NCI-H1436 (cell line): ENCODE data around the gene ZNF101.
A peak's percentile ranks its signal among the peaks of the same experiment; 100 is the strongest.
"Not testable (repeated sequence)": the region's sequence is repeated elsewhere in the genome, so short reads cannot be mapped to it uniquely, and the experiment has no call there.

ENCODE experiments used
- DNase-seq: peaks from one replicate; lab custom pipeline; 2025; lab: John Stamatoyannopoulos, UW

ZNF101 gene

DNA sequence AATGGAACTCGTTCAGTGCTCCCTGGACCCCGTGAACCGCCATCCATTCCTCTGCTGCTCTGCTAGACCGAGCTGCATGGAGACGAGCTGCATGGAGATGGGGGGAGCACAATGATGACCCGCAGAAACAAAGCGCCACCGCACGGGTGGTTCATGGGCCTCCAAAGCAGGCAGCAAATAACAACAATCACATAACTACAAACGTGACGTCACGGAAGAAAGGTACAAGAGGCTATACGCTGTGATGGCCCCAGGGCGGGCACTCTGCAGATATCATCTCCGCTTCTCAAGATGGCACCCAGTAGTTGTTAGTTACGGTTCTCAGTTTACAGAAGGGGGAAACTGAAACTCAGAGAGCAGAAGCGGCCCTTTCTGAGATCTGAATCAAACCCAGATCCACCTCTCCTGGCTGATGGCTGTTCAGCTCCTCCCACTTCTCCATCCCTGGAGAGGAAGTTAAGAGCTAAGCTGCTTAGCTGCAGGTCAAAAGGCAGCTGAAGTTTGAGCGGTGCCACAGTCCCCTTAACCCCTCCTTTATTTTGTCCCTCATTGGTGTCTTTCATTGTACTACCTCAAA lies 6.9 kb upstream of the ZNF101 start:
- no peak for DNase-seq

DNA sequence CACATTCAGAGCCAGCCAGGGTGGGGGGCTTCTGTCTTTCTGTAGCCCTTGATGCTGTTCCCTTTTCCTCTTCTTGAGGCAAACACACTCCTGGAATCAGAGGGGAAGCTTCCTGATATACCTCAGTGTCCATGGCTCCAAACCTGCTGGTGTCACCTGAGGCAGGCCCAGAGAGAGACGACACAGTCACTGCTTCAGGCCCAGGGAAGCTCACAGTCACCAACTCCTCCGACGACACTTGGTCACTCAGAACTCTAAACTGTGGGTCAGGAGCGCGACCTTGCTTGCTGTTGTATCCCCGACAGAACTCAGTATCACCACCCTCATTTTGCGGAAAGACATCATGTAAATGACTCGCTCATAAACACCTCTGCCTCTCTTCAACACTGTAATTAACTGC lies 6.3 kb upstream of the ZNF101 start:
- DNase-seq = no peak

DNA sequence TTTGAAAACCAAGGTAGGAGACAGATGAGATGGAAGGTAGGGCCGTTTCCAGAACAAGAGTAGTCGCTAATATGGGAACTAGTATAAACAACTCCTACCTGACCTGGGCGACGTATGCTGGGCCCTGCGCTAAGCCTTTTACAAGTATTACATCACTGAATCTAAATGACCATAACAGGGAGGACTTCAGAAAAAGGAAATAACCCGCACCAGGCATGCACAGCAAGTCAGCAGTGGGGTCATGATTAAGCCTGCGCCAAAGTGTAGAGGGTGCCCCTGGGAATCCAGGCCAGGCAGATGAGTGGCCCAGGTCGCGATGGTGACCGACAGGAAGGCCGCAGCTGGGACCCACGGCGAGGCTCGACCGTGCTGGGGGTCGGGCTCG lies 5.8 kb upstream of the ZNF101 start:
- DNase-seq = no peak

DNA sequence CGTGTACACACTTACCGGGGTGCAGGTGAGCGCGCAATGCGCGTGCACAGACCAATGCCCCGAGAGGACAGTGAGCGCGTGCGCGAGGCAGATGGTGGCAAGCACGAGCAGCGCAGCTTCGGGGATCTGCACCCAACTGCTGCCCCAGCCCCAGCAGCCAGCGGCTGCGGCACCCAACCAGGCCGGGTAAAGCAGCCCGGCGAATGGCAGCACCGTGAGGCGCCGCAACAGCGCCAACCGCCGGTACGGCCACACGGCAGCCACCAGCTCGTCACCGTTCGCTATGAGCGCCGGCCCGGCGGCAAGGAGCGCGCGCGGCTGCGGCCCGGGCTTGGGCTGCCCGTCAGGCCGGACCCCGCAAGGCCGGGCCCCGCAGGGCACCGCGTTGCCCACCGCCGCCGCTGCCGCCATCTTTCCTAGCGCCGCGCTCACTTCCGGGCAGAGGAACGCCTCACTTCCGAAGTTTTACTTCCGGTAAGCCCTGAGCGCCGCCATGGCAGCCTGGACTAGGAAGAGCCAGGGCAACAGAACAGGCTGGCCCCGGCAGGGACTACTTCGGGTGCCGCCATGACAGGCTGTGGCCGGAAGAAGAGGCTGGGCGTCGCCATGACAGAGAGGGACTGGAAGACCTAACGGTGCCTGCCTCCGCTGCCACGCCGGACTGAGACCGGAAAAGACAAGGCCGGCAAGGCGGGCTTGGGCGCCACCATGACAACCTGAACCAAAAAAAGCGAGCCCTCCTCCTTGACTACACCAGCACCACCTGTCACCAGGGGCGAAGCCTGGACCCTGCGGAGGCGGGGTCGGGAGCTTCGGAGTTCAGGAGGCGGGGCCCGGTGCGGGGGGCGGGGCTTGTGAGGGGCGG lies 5.2 kb upstream of the ZNF101 start, which contains the start of gene ATP13A1:
ATP13A1 (minus strand) TSS at position 421 of the 865 bp plus-strand sequence; CDS start at position 411, 10 bp downstream.
- DNase-seq = peak; percentile 94

DNA sequence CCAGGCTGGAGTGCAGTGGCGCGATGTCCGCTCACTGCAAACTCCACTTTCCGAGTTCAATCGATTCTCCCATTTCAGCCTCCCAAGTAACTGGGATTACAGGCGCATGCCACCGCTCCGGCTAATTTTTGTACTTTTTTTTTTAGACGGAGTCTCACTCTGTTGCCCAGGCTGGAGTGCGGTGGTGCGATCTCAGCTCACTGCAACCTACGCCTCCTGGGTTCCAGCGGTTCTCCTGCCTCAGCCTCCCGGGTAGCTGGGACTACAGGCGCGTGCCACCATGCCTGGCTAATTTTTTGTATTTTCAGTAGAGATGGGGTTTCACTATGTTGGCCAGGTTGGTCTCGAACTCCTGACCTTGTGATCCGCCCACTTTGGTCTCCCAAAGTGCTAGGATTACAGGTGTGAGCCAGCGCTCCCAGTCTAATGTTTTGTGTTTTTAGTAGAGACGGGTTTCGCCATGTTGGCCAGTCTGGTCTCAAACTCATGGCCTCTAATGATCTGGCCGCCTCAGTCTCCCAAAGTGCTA lies 3.2 kb upstream of the ZNF101 start:
- DNase-seq = not testable (repeated sequence)

DNA sequence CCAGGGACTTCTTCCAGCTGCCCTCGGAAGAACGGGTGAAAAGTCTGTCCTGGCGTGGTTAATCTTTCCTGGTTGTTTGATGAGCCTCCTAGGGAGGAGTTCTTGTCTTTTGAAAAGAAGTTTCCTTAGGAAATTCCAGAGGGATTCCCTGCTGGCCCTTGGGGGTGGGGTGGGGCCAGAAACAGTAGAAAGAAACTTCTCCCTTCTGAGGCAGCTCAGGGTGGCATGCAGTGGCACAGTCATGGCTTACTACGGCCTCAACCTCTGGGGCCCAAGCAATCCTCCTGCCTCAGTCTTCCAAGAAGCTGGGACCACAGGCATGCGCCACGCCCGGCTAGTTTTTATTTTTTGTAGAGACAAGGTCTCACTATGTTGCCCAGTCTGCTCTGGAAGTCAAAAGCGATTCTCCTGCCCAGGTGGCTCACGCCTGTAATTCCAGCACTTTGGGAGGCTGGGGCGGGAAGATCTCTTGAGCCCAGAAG lies 1.5 kb downstream of the ZNF101 start:
- DNase-seq = no peak

DNA sequence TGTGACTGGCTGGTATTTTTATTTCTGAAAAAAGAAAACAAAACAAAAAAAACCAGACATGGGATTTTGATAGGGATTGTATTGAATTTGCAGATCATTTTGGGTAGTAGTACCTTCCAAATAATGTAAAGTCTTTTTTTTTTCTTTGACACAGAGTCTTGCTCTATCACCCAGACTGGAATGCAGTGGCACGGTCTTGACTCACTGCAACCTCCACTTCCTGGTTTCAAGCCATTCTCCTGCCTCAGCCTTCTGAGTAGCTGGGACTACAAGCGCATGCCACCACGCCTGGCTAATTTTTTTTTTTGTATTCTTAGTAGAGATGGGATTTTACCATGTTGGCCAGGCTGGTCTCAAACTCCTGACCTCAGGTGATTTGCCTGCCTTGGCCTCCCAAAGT lies 4.2 kb downstream of the ZNF101 start:
- DNase-seq = no peak

DNA sequence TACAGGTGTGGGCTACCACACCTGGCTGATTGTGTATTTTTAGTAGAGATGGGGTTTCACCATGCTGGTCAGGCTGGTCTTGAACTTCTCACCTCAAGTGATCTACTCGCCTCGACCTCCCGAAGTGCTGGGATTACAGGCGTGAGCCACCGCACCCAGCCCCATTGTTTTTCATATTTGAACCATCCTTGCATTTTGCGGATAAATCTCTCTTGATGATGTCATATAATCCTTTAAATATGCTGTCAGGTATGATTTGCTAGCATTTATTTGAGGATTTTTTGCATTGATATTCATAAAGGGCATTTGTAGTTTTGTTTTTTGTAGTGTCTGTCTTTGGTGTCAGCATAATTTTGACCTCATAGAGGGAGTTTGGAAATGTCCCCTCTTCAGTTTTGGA lies 5.7 kb downstream of the ZNF101 start:
- no peak for DNase-seq

DNA sequence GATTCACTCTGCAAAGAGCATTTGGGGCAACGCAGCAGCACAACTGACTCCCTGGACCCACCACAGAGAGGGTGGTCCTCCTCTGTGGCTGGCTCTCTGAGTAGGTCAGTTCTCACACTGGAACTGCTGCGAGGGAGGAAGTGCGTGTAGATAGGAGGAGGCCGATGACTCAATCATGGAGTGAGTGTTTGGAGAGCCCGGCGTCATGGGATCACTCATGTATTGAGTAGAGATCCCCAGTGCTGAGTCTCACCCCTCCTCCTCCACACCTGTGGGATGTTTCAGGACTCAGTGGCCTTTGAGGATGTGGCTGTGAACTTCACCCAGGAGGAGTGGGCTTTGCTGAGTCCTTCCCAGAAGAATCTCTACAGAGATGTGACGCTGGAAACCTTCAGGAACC lies 8.9 kb downstream of the ZNF101 start:
- DNase-seq = no peak

DNA sequence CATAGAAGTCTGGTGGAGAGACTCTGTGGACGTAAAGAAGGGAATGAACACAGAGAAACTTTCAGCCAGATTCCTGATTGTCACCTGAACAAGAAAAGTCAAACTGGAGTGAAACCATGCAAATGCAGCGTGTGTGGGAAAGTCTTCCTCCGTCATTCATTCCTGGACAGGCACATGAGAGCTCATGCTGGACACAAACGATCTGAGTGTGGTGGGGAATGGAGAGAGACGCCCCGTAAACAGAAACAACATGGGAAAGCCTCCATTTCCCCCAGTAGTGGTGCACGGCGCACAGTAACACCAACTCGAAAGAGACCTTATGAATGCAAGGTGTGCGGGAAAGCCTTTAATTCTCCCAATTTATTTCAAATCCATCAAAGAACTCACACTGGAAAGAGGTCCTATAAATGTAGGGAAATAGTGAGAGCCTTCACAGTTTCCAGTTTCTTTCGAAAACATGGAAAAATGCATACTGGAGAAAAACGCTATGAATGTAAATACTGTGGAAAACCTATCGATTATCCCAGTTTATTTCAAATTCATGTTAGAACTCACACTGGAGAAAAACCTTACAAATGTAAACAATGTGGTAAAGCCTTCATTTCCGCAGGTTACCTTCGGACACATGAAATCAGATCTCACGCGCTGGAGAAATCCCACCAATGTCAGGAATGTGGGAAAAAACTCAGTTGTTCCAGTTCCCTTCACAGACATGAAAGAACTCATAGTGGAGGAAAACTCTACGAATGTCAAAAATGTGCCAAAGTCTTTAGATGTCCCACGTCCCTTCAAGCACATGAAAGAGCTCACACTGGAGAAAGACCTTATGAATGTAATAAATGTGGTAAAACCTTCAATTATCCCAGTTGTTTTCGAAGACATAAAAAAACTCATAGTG lies 10.8 kb downstream of the ZNF101 start:
- no peak for DNase-seq

DNA sequence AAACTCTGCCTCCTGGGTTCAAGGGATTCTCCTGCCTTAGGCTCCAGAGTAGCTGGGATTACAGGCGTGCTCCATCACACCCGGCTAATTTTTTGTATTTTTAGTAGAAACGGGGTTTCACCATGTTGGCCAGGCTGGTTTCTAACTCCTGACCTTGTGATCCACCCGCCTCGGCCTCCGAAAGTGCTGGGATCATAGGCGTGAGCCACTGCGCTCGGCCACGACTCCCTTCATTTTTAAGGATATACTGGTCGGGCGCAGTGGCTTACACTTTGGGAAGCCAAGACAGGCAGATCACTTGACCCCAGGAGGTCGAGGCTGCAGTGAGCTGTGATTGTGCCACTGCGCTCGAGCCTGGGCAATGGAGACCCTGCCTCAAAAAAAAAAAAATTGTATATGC lies 17.5 kb downstream of the ZNF101 start:
- not testable (repeated sequence) for DNase-seq

DNA sequence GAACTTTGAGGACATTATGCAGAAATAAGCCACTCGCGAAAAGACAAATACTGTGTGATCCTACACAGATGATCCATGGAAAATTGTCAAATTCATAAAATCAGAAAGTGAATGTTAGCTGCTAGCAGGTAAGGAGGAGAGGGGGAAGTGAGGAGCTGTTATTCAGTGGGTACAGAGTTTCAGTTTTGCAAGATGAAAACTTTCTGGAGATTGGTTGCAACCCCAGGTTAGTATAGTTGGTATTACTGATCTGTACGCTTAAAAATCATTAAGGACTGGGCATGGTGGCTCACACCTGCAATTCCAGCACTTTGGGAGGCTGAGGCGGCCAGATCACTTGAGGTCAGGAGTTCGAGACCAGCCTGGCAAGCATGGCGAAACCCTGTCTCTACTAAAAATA lies 17.9 kb downstream of the ZNF101 start:
- no peak for DNase-seq

DNA sequence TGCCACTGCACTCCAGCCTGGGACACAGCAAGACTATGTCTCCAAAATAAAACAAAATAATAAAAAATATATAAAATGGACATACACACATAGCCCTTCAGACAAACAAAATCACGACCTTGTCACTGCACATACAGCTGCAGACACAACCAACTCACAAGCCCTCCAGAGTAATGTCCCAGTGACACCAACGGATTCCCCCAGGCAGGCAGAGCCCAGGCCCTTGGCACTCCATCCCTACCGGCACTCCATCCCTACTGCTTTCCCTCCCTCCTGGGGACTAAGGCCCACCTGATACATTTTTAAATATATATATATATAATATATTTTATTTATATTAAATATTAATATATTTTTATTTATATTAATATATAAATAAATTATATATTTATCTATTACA lies 18.5 kb downstream of the ZNF101 start:
- no peak for DNase-seq

DNA sequence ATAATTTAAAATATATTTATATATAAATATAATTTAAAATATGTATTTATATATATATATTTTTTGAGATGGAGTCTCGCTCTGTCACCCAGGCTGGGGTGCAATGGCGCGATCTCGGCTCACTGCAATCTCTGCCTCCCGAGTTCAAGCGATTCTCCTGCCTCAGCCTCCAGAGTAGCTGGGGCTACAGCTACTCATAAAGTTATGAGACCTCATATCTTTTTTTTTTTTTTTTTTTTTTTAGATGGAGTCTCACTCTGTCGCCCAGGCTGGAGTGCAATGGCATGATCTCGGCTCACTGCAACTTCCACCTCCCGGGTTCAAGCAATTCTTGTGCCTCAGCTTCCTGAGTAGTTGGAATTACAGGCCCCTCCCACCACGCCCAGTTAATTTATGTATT lies 20.4 kb downstream of the ZNF101 start:
- DNase-seq = not testable (repeated sequence)

DNA sequence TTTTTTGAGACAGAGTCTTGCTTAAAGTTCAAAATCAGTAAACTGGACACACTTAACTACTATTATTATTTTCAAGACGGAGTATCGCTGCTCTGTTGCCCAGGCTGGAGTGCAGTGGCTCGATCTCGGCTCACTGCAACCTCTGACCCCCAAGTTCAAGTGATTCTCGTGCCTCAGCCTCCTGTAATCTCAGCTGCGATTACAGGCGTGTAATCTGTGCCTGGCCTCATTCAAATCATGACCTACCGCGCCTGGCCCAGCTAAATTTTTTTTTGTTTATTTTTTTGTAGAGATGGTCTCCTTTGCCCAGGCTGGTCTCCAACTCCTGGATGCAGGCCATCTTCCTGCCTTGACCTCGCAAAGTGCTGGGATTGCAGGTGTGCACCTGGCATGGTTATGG lies 23.0 kb downstream of the ZNF101 start:
- DNase-seq = no peak

DNA sequence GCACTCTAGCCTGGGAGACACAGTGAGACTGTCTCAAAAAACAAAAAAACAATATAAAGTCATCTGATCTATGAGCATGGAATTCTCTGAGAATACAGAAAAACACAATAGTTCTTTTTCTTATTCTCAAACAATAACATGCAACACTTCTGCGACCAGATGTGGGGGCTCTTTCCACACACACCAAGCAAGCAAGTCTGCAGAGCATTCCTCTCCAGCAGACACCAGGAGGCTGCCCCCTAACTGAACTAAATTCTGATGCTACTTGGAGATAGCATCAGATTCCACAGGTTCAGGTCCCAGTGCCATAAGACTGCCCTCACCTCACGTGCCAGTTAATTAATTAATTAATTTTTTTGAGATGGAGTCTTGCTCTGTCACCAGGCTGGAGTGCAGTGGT lies 27.7 kb downstream of the ZNF101 start:
- no peak for DNase-seq

DNA sequence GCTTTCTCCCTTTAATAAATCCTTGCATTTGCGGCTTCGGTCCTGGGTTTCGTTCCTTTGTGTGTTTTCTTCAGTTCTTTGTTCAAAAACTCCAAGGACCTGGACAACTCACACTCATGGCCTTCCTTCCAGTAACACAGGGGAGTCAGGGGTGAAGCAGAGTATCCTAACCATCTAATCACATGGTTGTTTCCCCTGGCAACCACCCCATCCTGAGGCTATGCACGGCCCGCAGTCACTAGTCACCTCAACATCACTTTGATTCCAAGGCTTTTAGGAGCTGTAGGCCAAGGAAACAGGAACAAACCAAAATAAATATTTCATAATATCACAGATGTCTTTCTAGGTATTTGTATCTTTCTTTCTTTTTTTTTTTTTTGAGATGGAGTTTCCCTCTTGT lies 28.9 kb downstream of the ZNF101 start:
- DNase-seq = no peak

DNA sequence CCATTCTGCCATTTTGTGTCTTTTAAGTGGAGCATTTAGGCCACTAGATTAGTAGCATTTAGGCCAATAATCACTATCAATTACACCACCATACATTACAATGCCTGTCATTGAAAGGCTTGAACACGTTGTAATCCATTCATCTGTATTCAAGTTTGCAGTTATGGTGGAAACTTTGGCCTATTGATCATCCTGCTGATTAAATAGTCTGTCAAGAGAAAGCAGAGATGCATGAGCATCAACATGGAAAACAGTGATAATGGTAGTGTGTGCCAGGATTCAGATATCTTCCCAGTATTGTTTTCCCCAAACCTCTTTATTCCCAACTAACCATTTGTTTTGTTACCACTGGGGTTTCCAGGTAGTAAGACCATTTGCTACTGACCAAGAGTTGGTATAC lies 31.9 kb downstream of the ZNF101 start:
- not testable (repeated sequence) for DNase-seq

DNA sequence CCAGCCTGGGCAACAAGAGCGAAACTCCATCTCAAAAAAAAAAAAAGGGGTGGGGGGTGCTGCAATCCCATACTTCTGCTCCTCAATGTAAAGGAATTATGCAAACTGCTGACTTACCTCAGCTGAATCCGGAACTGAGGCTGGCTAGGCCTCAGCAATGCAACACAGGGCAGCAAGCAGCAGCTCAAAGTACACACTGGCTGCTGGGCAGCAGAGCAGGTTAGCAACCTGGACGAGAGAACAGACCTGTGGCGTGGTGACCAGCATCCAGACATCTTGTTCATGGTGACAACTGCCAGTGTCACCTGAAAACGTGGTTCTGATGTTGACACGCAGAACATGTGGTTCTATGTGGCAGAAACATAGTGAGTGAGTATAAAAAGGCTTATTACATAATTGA lies 36.2 kb downstream of the ZNF101 start:
- DNase-seq = no peak

DNA sequence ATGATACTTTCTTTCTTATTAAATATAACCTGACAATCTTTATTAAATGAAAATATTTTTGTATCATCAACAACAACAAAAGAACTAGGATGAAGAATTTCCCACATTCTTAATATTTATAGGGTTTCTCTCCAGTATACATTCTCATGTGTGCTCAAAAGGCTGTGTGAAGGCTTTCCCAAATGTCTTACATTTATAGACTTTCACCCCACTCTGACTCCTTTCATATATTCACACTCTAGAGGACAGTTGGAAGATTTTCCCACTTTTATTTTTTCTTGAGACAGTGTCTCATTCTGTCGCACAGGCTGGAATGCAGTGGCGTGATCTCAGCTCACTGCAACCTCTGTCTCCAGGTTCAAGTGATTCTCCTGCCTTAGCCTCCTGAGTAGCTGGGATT lies 41.9 kb downstream of the ZNF101 start:
- no peak for DNase-seq

DNA sequence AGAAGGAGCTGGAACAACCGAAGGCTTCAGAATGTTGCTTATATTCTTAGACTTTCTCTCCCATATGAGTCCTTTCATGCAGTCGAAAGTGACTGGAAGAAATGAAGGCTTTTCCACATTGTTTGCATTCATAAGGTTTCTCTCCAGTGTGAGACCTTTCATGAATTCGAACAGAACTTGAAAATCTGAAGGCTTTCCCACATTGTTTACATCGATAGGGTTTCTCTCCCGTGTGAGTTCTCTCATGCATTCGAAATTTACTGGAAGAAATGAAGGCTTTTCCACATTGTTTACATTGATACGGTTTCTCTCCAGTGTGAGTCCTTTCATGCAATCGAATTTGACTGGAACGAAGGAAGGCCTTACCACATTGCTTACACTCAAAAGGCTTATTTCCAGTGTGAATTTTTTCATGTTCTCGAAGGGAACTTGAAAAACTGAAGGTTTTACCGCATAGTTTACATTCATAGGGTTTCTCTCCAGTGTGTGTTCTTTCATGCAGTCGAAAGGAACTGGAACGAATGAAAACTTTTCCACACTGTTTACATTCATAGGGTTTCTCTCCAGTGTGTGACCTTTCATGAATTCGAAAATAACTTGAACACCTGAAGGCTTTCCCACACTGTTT lies 42.8 kb downstream of the ZNF101 start:
- DNase-seq = no peak
